HG03378 (cell line): ENCODE results near the gene COL5A1.

Experiments
- ATAC-seq: cut with Tn5 transposase; IDR thresholded peaks from one replicate; pipeline ENCODE4 v1.9.1; 2021; ENCODE audit warnings: mild to moderate bottlenecking, moderate library complexity; ENCODE audit not compliant: unreplicated experiment

COL5A1 gene

DNA sequence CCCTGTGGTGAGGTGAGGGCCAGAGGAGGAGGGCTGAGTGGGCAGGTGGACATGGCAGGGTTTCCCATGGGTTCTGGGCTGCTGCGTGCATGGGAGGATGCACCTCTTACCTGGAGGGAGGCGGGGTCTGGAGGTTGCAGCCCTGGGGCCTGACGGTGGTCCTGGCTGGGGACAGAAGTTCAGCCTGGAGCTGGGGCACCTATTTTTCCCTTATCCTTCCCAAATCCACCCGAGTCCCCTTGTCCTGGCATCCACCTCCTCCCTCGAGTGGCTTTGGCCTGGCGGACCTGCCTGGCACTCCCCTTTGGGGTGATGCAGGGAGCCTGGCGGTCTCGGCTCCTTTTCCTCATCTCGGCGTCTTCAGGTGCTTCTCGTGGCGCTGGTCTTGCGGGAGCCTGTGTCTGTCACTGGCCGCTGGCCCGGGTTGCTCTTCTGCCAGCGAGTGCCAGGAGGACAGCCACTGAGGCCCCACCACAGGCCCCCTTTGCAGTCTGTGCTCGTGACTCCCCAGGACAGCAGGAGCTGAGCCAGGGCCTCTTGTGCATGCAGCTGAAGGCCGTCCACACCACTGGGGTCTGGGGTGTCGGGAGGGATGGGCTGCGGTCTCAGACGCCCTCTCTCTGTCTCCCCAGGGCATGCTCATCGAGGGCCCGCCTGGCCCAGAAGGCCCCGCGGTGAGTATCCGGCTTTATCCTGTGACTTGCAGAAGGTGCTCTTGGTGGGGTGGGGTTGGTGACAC lies 96.4 kb downstream of the COL5A1 start:
- no peak for ATAC-seq

- ATAC-seq = no peak
Observed at GRCh38 chr9:134738869-134739659, 97.5 kb downstream of the COL5A1 start.

DNA sequence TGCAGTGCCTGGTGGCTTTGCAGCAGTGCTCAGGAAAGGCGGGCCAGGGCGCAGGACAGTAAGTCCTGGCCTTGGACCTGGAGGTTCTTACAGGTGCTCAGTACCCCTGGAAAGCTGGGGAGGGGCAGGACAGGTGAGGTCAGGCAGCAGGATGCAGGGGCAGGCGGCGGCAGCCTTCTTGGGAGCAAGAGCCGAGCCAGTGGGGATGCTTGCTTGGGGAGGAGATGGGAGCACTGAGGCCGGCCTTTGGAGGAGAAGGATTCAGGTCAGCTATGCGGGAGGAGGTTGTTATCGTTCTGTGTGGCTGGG lies 98.0 kb downstream of the COL5A1 start:
- no peak for ATAC-seq

DNA sequence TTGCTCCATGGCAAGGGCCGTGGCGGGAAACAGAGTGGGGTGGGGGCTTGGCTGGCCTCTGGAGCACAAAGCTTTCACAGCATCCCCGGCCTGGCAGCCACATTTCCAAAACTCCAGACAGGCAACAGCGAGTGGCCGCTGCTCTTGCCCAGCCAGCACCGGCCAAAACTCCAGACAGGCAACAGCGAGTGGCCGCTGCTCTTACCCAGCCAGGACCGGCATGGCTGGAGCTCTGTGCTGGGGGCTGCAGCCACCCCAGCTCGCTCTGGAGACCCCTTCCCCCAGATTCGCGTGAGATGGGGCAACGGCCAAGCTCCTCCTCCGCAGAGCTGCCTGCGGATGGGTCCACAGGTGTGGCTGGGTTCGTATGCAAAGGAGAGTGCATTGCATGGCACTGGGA lies 98.5 kb downstream of the COL5A1 start:
- no peak for ATAC-seq

DNA sequence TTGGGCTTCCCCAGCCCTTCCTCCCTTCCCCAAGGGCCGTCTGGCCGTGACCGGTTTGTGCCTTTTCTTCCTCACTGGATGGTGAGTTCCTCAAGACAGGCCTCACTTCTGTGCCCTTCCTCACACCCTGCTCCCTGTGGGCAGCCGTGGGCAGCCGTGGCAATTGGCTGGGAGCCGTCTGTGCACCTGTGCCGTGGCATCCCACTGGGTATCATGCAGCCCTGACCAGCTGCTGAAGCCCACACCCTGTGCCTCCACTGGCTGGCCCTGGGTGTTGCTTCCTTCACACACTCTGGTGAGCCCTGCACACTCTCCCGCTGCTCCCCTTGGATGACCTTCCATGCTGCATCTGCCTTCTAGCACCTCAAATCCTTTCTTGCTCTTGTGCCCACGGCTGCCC lies 100.2 kb downstream of the COL5A1 start:
- ATAC-seq = no peak

DNA sequence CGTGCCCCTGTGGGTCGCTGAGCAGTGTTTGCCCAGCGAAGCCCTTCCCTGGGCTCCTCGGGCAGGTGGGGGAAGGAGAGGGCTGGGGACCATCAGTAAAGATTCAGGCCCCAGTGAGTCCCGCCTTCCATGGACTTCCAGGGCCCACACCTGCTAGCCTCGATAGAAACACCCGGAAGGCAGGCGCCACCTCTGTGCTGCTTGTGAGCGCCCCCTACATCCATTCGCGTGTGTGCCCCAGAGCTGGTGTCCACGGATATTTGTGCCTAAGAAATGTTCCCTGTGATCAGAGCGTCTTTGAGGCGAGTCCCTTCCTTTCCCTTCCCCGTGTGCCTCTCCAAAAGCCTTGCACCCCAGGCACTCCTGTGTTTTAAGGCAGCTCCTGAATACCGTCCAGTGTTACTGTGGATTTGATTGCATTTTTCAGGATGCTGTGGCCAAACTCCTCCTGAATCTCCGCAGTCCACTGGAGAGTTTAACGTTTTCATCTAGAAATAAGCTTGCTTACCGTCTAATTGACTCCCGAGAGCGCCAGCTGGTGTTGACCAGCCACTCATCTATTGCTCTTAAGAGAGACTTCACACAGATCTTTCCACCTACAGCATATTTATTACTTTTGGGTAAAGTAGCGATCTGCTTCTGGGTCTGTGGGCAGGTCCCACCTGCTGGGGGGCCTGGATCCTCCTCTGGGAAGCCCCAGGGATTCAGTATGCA lies 101.4 kb downstream of the COL5A1 start:
- ATAC-seq = no peak

DNA sequence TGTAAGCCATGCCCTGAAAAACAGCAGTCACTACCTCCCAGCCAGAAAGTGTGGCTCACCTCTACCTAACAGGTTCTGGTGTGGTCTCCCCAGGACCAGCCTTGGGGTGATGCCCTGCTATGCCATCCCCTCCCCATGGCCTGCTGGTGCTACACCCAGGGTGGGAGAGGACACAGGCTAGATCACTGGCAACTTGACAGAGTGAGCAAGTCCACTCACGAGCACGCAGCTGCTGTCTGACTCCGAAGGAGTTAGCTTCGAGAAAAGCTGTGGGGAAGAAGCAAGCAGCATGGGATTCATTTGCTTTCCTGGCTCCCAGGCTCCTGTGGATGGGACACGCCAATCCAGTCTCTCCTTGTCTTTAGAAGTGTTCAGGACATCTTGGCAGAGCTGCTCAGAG lies 102.2 kb downstream of the COL5A1 start:
- no peak for ATAC-seq

DNA sequence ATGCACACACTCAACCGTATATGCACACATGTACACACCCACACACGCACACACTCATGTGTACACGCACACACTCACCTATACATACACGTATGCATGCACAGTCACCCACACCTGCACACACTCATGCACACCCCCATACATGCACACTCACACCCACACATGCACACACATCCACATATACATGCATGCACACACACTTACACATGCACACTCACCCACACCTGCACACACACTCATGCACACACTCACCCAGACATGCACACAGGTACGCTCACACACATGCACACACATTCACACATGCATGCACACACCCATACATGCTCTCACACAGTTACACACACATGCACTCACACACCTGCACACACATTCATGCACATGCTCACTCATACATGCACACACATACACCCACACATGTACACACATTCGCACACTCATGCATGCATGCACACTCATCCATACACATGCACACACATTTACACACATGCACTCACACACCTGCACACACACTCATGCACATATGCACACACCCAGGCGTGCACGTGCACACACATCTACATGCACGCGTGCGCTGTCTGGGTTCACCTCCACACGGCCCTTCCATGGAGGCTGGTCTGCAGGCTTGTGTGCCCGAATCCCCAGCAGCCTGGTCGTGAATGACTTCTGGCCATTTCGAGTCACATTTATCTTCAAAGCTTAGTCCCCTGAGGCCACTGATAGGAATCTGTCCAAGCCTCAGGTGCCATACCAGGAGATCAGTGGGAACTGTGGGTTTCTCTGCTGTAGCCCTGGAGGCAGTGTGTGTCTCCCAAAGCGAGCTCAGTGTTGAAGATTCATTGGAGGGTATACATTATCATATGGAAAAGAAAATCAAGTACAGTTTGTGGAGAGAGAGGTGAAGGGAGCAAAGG lies 103.0 kb downstream of the COL5A1 start:
- no peak for ATAC-seq

GRCh38 chr9:134747951-134748489 lies 106.4 kb downstream of the COL5A1 start:
- no peak for ATAC-seq

GRCh38 chr9:134748591-134748990 lies 107.0 kb downstream of the COL5A1 start:
- ATAC-seq = no peak

GRCh38 chr9:134750450-134751155 lies 109.0 kb downstream of the COL5A1 start:
- ATAC-seq = no peak

DNA sequence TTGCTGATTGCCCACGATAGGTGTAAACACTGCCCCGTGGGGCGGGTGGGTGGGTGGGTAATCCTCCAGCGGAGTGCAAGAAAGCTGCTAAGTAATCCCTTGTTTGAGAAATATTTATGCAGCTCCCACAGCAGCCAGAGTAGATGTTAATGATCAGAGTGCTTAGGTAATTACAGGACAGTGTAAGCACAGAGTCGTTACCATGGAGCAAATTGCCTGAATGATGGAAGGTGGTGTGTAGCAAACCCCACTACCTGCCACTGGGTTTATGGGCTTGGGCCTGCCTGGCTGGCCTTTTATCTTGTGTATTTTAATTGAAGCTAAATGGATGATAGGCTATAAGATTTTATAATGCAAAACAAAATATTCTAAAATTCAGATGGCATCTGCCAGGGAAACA lies 110.0 kb downstream of the COL5A1 start:
- no peak for ATAC-seq

GRCh38 chr9:134752471-134753168 lies 111.0 kb downstream of the COL5A1 start:
- ATAC-seq = no peak

DNA sequence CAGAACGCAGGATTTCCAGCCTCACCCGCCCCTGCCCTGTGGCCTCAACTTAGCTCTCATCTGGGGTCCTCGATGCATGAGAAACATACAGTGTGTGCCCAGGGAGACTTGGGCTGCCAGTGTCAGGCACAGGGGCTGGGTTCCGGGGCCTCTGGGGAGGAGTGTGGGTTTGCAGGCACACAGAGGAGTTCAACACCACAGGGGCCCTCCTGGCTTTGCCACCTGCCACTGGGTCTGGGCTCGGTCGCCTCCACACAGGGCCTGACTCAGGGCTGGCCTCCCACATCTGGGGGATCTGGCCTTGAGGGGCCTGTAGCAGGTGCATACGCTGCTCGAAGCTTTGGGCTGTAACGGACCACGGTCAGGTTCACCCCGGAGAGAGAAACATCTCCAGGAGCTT lies 111.6 kb downstream of the COL5A1 start:
- no peak for ATAC-seq

DNA sequence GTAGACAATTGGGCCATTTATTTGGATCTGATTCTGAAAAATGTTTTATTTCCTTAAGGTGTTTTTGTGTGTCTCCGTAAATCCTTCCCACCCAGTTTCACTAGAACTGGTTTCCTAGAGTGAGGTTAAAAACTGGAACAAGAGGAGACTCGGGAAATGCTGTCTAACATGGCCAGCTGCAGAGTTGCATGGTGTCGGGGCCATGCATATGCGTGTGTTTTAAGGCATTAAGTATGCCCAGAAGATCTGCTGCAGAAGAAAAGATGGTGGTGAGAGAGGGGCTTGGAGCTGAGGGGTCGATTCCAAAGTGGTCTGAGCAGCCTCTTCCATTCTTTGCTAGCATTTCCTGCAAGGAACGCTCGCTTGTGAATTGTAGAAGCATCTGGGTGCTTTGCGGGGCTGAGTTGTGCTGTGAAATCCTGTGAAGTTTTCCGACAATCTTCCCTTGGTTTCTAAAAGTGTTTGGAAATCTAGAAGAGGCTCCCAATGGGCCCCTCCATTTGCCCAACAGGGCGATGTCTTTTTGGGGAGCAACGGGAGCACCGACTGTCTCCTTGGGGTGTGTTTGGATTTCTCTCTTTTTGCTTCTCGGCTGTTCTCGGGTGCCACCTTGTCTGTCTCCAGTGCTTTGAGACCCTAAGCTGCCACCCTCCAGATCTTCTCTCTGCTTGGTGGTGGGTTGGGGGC lies 113.8 kb downstream of the COL5A1 start:
- no peak for ATAC-seq

DNA sequence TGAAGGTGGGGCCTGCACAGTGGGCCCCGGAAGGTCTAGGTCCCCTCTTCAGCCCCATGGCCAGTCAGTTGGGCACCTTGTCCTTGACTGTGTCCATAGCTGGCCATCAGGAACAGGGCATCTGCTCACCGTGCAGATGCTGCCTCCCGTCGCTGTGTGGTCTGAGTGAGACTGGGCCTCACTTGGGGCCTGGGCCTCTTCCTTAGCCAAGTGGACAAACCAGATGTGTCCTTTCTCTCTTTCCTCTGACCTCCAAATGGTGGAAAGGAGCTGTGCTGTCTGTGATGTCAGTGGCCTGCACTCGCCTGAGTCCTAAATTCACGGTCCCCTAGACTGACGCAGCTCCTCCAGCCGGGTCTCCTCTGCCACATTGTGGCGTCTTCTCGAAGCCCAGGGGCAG lies 114.5 kb downstream of the COL5A1 start:
- ATAC-seq = no peak

DNA sequence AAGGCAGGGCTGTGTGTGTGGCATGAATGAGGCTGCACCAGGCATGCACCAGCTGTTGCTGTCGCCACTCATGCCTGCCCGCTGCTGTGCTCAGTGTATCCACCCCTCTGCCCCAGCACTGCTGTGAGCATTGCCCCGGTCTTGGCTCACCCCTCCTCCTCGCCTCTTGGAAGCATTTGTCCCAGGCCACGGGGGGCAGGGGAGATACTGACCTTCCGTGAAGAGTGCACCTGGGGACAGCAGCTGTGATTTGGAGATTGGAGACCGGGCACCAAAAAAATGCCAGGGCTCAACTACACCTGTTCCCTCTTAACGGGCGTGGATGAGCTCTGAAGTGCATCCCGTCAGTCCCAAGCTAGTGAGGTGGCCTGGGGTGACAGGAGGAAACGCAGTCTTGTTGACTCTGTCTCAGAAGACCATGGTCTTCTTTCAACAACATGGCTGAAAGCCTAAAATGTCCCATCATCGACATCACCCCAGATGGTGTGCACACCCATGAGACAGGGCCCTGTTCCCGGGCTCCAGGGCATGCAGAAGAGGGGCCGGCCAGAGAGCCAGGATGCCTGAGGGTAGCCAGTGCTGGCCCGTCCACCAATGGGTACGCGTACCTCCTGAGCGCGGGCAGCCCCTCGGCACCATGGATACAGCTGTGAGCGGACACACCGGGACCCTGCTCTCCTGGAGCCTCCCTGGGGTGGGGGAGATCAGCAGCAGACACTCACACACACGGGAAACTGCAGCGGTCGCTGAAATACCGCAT lies 115.8 kb downstream of the COL5A1 start:
- ATAC-seq = no peak

DNA sequence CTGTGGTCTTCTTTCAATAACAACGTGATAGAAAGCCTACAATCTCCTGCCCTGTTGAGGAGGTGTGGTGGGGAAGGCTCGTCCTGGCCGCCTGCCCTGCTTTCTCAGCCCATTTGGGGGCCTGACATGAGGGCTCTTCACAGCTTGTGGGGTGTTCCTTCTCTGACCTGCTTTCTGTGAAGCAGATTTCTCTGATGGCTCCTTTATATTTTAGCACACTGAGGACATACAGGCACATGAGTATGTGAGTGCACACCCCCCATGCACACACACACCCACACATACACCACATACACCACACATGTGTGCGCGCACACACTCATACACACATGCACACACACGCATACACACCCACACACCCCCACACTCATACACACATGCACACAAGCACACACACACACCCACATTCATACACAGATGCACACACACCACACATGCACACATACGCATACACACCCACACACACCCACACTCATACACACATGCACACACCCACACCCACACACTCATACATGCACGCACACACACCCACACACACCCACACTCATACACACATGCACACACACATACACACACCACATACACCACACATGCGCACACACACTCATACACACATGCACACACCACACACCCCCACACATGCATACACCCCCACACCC lies 117.5 kb downstream of the COL5A1 start:
- ATAC-seq = no peak
